Endodermal cell (in vitro differentiated cells): ENCODE results near the gene UBE2I. TPM values are rescaled to one million over a fixed set of nuclear protein-coding genes. Genes with fewer than 3 reads are reported as not detected.

Source experiments
- DNase-seq: peaks from one replicate; pipeline ENCODE4 v3.0.0-alpha.2; 2017
- H3K27ac ChIP-seq: 2 replicates; pipeline ENCODE4 v1.5.1; 2013; ENCODE audit warnings: mild to moderate bottlenecking, low read depth, low read length, moderate library complexity
- H3K27me3 ChIP-seq: 2 replicates; pipeline ENCODE4 v1.6.1; 2013; ENCODE audit warnings: mild to moderate bottlenecking, low read length, moderate library complexity; ENCODE audit not compliant: insufficient read depth, control insufficient read depth, poor library complexity, severe bottlenecking
- H3K36me3 ChIP-seq: 2 replicates; pipeline ENCODE4 v1.7.0; 2013; ENCODE audit warnings: mild to moderate bottlenecking, low read length, moderate library complexity; ENCODE audit not compliant: control insufficient read depth, insufficient read depth
- H3K4me1 ChIP-seq: one replicate; pipeline ENCODE4 v1.7.0; 2013; ENCODE audit warnings: low read length; ENCODE audit not compliant: control insufficient read depth, insufficient read depth
- H3K4me3 ChIP-seq: 2 replicates; pipeline ENCODE4 v1.5.1; 2013; ENCODE audit warnings: mild to moderate bottlenecking, low read length, moderate library complexity
- H3K9ac ChIP-seq: 2 replicates; pipeline ENCODE4 v1.6.1; 2013; ENCODE audit warnings: mild to moderate bottlenecking, low read length, moderate library complexity; ENCODE audit not compliant: poor library complexity, severe bottlenecking; ENCODE audit errors: extremely low read depth
- H3K9me3 ChIP-seq: 2 replicates; pipeline ENCODE4 v1.6.1; 2013; ENCODE audit warnings: mild to moderate bottlenecking, low read length, moderate library complexity; ENCODE audit not compliant: control insufficient read depth
- H3K27ac Mint-ChIP-seq: 2 replicates; pipeline ENCODE4 v1.8.0; 2020; ENCODE audit warnings: mixed read lengths
- H3K27me3 Mint-ChIP-seq: 2 replicates; pipeline ENCODE4 v1.8.0; 2021; ENCODE audit warnings: mild to moderate bottlenecking, mixed read lengths; ENCODE audit not compliant: insufficient read depth
- H3K36me3 Mint-ChIP-seq: 2 replicates; pipeline ENCODE4 v1.8.0; 2020; ENCODE audit warnings: low read depth, mixed read lengths
- H3K4me1 Mint-ChIP-seq: 2 replicates; pipeline ENCODE4 v1.8.0; 2020; ENCODE audit warnings: mixed read lengths
- H3K4me3 Mint-ChIP-seq: 2 replicates; pipeline ENCODE4 v1.8.0; 2020; ENCODE audit warnings: mild to moderate bottlenecking, moderate library complexity, mixed read lengths
- H3K9me3 Mint-ChIP-seq: 2 replicates; pipeline ENCODE4 v1.8.0; 2020; ENCODE audit warnings: mild to moderate bottlenecking, mixed read lengths
- CTCF ChIP-seq: fragments of 200-600 bp; sonication (generic); conservative IDR thresholded peaks from 2 replicates; pipeline ENCODE4 v1.5.0; 2021; ENCODE audit warnings: antibody characterized with exemption, mild to moderate bottlenecking
- WGBS, 2 experiments: methylation state at CpG; one replicate each; pipeline versions ENCODE4 v1.1.5 to v1.1.7; 2013; ENCODE audit warnings: missing lambda C conversion rate in 2 of 2, mixed read lengths in 1 of 2; ENCODE audit not compliant: insufficient coverage in 1 of 2, insufficient read length in 1 of 2; 5-methylcytosine and 5-hydroxymethylcytosine counted together
- total RNA-seq, 2 donors: library from RNA; stranded (reverse); fragmentation: NEBNext Ultra II Directional in 1 of 2; extraction: Animal tissue kit (Norgen Biotek cat#: 25700) in 1 of 2; gene quantifications; 2 replicates in 1 of 2; 3 replicates in 1 of 2; pipeline ENCODE4 v1.2.1, GENCODE V29; 2021

The UBE2I gene
- total RNA-seq, 2 donors from 2014 or later: 250 to 294 TPM

GRCh38 chr16:1345087-1345486, 35.7 kb downstream of the UBE2I start:
- WGBS, 2 experiments: 73 to 93% methylated on average over 2 to 9 of the region's 11 CpGs
- Mint-ChIP-seq H3K27ac (no peak overlapping the region), H3K27me3 (no peaks in the 10 kb centered on the region), H3K36me3 (peaks cover 7% of the 10 kb centered on the region), H3K9me3 (no peaks in the 10 kb centered on the region), H3K4me1 (no peaks in the 10 kb centered on the region), H3K4me3 (no peak overlapping the region)
- Histone ChIP-seq H3K9ac (no peak overlapping the region), H3K9me3 (no peaks in the 10 kb centered on the region), H3K4me3 (no peak overlapping the region), H3K27ac (no peak overlapping the region), H3K4me1 (no peaks in the 10 kb centered on the region), H3K27me3 (peaks cover 22% of the 10 kb centered on the region), H3K36me3 (peaks cover 16% of the 10 kb centered on the region)
- no peak for DNase-seq
- no peak for TF ChIP-seq CTCF

GRCh38 chr16:1345651-1346421, 36.4 kb downstream of the UBE2I start:
- no peak for TF ChIP-seq CTCF
- Histone ChIP-seq H3K27me3 (peaks cover 22% of the 10 kb centered on the region), H3K4me1 (no peaks in the 10 kb centered on the region), H3K27ac (no peak overlapping the region), H3K36me3 (peaks cover 17% of the 10 kb centered on the region), H3K9ac (no peak overlapping the region), H3K4me3 (no peak overlapping the region), H3K9me3 (no peaks in the 10 kb centered on the region)
- no peaks in the 10 kb centered on the region for H3K9me3 Mint-ChIP-seq
- H3K4me3 Mint-ChIP-seq: no peak overlapping the region
- DNase-seq: no peak
- no peak overlapping the region for H3K27ac Mint-ChIP-seq
- peaks cover 10% of the 10 kb centered on the region for H3K36me3 Mint-ChIP-seq
- H3K27me3 Mint-ChIP-seq: no peaks in the 10 kb centered on the region
- 87 to 90% methylated on average over 23 to 29 of the region's 31 CpGs for WGBS, 2 experiments
- no peaks in the 10 kb centered on the region for H3K4me1 Mint-ChIP-seq

- TF ChIP-seq CTCF: no peak
- no peaks in the 10 kb centered on the region for H3K27me3 Mint-ChIP-seq
- H3K9me3 Mint-ChIP-seq: no peaks in the 10 kb centered on the region
- WGBS, 2 experiments: 80 to 88% methylated on average over 17 to 34 of the region's 34 CpGs
- Histone ChIP-seq H3K9me3 (no peaks in the 10 kb centered on the region), H3K27me3 (peaks cover 21% of the 10 kb centered on the region), H3K4me1 (no peaks in the 10 kb centered on the region), H3K9ac (no peak overlapping the region), H3K27ac (no peak overlapping the region), H3K4me3 (no peak overlapping the region), H3K36me3 (peaks cover 17% of the 10 kb centered on the region)
- peaks cover 10% of the 10 kb centered on the region for H3K36me3 Mint-ChIP-seq
- no peak for DNase-seq
- no peak overlapping the region for H3K27ac Mint-ChIP-seq
- no peak overlapping the region for H3K4me3 Mint-ChIP-seq
- H3K4me1 Mint-ChIP-seq: no peaks in the 10 kb centered on the region
These were observed 37.2 kb downstream of the UBE2I start for GRCh38 chr16:1346422-1347285.
